Common myeloid progenitor, CD34-positive (primary cell): ENCODE data around the gene MGAT4C.

Experiments
- CTCF ChIA-PET: fragments of 350-600 bp; sonication (Branson Sonifier 250); formaldehyde crosslinking; loops from one replicate; lab custom pipeline; 2021; ENCODE audit warnings: antibody characterized with exemption; lab: Charles Lee
- POLR2A ChIA-PET: fragments of 350-600 bp; sonication (Branson Sonifier 250); formaldehyde crosslinking; loops from one replicate; lab custom pipeline; 2021; ENCODE audit warnings: antibody characterized with exemption; lab: Charles Lee
- DNase-seq, 3 donors: peaks; one replicate each; pipeline versions ENCODE4 v3.0.0 to v3.0.0-alpha.2; 2013
- H3K27ac ChIP-seq, 2 experiments: 1 replicate in 1 of 2; 2 replicates in 1 of 2; pipeline ENCODE4 v1.7.0; 2013; ENCODE audit warnings: inconsistent platforms in 2 of 2, low read length in 2 of 2, mild to moderate bottlenecking in 2 of 2, low read depth in 1 of 2, moderate library complexity in 1 of 2; ENCODE audit not compliant: severe bottlenecking in 2 of 2, insufficient read depth in 1 of 2, poor library complexity in 1 of 2
- H3K27me3 ChIP-seq, 5 experiments: replicated peaks in 2 of 5; 1 replicate in 3 of 5; 2 replicates in 2 of 5; pipeline versions ENCODE4 v1.6.1 to v1.7.0; 2013; ENCODE audit warnings: low read length in 4 of 5, mild to moderate bottlenecking in 2 of 5, moderate library complexity in 2 of 5, inconsistent platforms in 1 of 5; ENCODE audit not compliant: insufficient read depth in 5 of 5, control insufficient read depth in 4 of 5
- H3K36me3 ChIP-seq, 4 experiments: 1 replicate in 2 of 4; 2 replicates in 2 of 4; pipeline versions ENCODE4 v1.6.1 to v1.7.0; 2013; ENCODE audit warnings: low read length in 3 of 4, control low read depth in 1 of 4, mild to moderate bottlenecking in 1 of 4; ENCODE audit not compliant: control insufficient read depth in 4 of 4, insufficient read depth in 4 of 4
- H3K4me1 ChIP-seq, 4 experiments: 1 replicate in 3 of 4; 2 replicates in 1 of 4; pipeline versions ENCODE4 v1.6.1 to v1.7.1; 2013; ENCODE audit warnings: low read length in 3 of 4, mild to moderate bottlenecking in 3 of 4, control low read depth in 1 of 4, inconsistent platforms in 1 of 4, moderate library complexity in 1 of 4; ENCODE audit not compliant: control insufficient read depth in 4 of 4, insufficient read depth in 4 of 4; ENCODE audit errors: control extremely low read depth in 1 of 4
- H3K4me3 ChIP-seq, 7 experiments: 1 replicate in 4 of 7; 2 replicates in 3 of 7; pipeline versions ENCODE4 v1.5.1 to v1.7.0; 2013; ENCODE audit warnings: mild to moderate bottlenecking in 7 of 7, low read length in 6 of 7, moderate library complexity in 6 of 7, inconsistent platforms in 2 of 7, low read depth in 2 of 7, control low read depth in 1 of 7; ENCODE audit not compliant: insufficient read depth in 4 of 7, control insufficient read depth in 1 of 7; ENCODE audit errors: extremely low read depth in 1 of 7
- H3K9me3 ChIP-seq, 5 experiments: 1 replicate in 4 of 5; 2 replicates in 1 of 5; pipeline versions ENCODE4 v1.6.1 to v1.7.1; 2013; ENCODE audit warnings: low read length in 4 of 5, mild to moderate bottlenecking in 2 of 5, inconsistent platforms in 1 of 5, low read depth in 1 of 5, moderate library complexity in 1 of 5; ENCODE audit not compliant: control insufficient read depth in 4 of 5, insufficient read depth in 2 of 5; ENCODE audit errors: control extremely low read depth in 1 of 5
- WGBS: methylation state at CpG from one replicate; pipeline ENCODE4 v1.1.5; 2013; ENCODE audit not compliant: insufficient coverage; 5-methylcytosine and 5-hydroxymethylcytosine counted together

MGAT4C gene

GRCh38 chr12:86254399-86255107 is 1.6 kb downstream of the MGAT4C start:
- POLR2A ChIA-PET = no interaction called here
- Histone ChIP-seq H3K4me3 (no peak overlapping the region), H3K9me3 (no peaks in the 10 kb centered on the region), H3K4me1 (no peaks in the 10 kb centered on the region), H3K27ac (no peak overlapping the region), H3K36me3 (no peaks in the 10 kb centered on the region), H3K27me3 (no peaks in the 10 kb centered on the region)
- 100% methylated on average over 1 of the region's 4 CpGs for WGBS
- DNase-seq = no peak
- CTCF ChIA-PET = interaction anchor here (1.0 kb wide), 1 partner anchor 11 kb away, joined by 3 read pairs; no protein-coding TSS in a partner anchor

- ChIA-PET CTCF (no interaction called here), POLR2A (no interaction called here)
- no peaks in the 10 kb centered on the region for H3K4me1 ChIP-seq
- H3K9me3 ChIP-seq = no peaks in the 10 kb centered on the region
- H3K27ac ChIP-seq = no peak overlapping the region
- no peak for DNase-seq
- H3K4me3 ChIP-seq = no peak overlapping the region
- H3K27me3 ChIP-seq = peaks cover 0 to 2% (median 0%) of the 10 kb centered on the region in 5 experiments
- H3K36me3 ChIP-seq = no peaks in the 10 kb centered on the region
These were observed 6.3 kb downstream of the MGAT4C start for GRCh38 chr12:86249851-86250250.

- Histone ChIP-seq H3K27ac (no peak overlapping the region), H3K27me3 (peaks cover 0 to 2% (median 0%) of the 10 kb centered on the region in 5 experiments), H3K4me3 (no peak overlapping the region), H3K36me3 (no peaks in the 10 kb centered on the region), H3K9me3 (no peaks in the 10 kb centered on the region), H3K4me1 (no peaks in the 10 kb centered on the region)
- CTCF ChIA-PET = no interaction called here
- WGBS = no CpG with 5 or more reads among the region's 1 CpG
- no peak for DNase-seq
- POLR2A ChIA-PET = no interaction called here
These were observed 6.9 kb downstream of the MGAT4C start for GRCh38 chr12:86249276-86249675.

- Histone ChIP-seq H3K4me1 (no peaks in the 10 kb centered on the region), H3K9me3 (no peaks in the 10 kb centered on the region), H3K36me3 (no peaks in the 10 kb centered on the region), H3K27ac (no peak overlapping the region), H3K27me3 (peaks cover 0 to 2% (median 0%) of the 10 kb centered on the region in 5 experiments), H3K4me3 (no peak overlapping the region)
- DNase-seq = no peak
- CTCF ChIA-PET = no interaction called here
- POLR2A ChIA-PET = no interaction called here
These were observed 8.3 kb downstream of the MGAT4C start for GRCh38 chr12:86247871-86248270.

- no peak for DNase-seq
- CTCF ChIA-PET = no interaction called here
- Histone ChIP-seq H3K4me3 (no peak overlapping the region), H3K27me3 (no peaks in the 10 kb centered on the region), H3K4me1 (no peaks in the 10 kb centered on the region), H3K36me3 (no peaks in the 10 kb centered on the region), H3K27ac (no peak overlapping the region), H3K9me3 (no peaks in the 10 kb centered on the region)
- POLR2A ChIA-PET = no interaction called here
- 94% methylated on average over 2 of the region's 2 CpGs for WGBS
These were observed 14.6 kb downstream of the MGAT4C start for GRCh38 chr12:86241600-86241999.

- WGBS = 100% methylated on average over 2 of the region's 2 CpGs
- H3K9me3 ChIP-seq = no peaks in the 10 kb centered on the region
- no peak for DNase-seq
- H3K4me1 ChIP-seq = no peaks in the 10 kb centered on the region
- no peak overlapping the region for H3K4me3 ChIP-seq
- CTCF ChIA-PET = no interaction called here
- H3K36me3 ChIP-seq = no peaks in the 10 kb centered on the region
- POLR2A ChIA-PET = no interaction called here
- no peaks in the 10 kb centered on the region for H3K27me3 ChIP-seq
- H3K27ac ChIP-seq = no peak overlapping the region
These were observed 21.8 kb downstream of the MGAT4C start for GRCh38 chr12:86234316-86234855.

- CTCF ChIA-PET = no interaction called here
These were observed 23.1 kb downstream of the MGAT4C start for GRCh38 chr12:86233126-86233525.

More at GRCh38 chr12:86233126-86233525, 23.1 kb downstream of the MGAT4C start:
- Histone ChIP-seq H3K27me3 (no peaks in the 10 kb centered on the region), H3K4me3 (no peak overlapping the region), H3K9me3 (no peaks in the 10 kb centered on the region), H3K27ac (no peak overlapping the region), H3K36me3 (no peaks in the 10 kb centered on the region), H3K4me1 (no peaks in the 10 kb centered on the region)
- DNase-seq = no peak
- WGBS = 100% methylated on average over 1 of the region's 2 CpGs
- POLR2A ChIA-PET = no interaction called here
